SJSA1 (cell line): ENCODE data around the gene FNDC10. TPM values are rescaled to one million over a fixed set of nuclear protein-coding genes. Genes with fewer than 3 reads are reported as not detected.

Source experiments
- DNase-seq, 2 experiments: peaks; one replicate each; pipeline ENCODE4 v3.0.0-alpha.2; 2015 to 2020; ENCODE audit warnings: low spot score in 2 of 2, low read depth in 1 of 2
- H3K27ac ChIP-seq: fragments of 250-450 bp; sonication (Bioruptor Pico); 2 replicates; pipeline ENCODE4 v1.5.1; 2020; ENCODE audit warnings: mild to moderate bottlenecking, moderate library complexity
- H3K27me3 ChIP-seq: fragments of 250-450 bp; sonication (Bioruptor Pico); replicated peaks from 2 replicates; pipeline ENCODE4 v1.5.1; 2020; ENCODE audit warnings: mild to moderate bottlenecking, moderate library complexity
- H3K36me3 ChIP-seq: fragments of 250-450 bp; sonication (Bioruptor Pico); 2 replicates; pipeline ENCODE4 v1.5.1; 2020; ENCODE audit warnings: mild to moderate bottlenecking
- H3K4me1 ChIP-seq: fragments of 250-450 bp; sonication (Bioruptor Pico); replicated peaks from 2 replicates; pipeline ENCODE4 v1.6.1; 2021; ENCODE audit warnings: mild to moderate bottlenecking
- H3K4me3 ChIP-seq: fragments of 250-450 bp; sonication (Bioruptor Pico); 2 replicates; pipeline ENCODE4 v1.5.1; 2020; ENCODE audit warnings: mild to moderate bottlenecking
- H3K9me3 ChIP-seq: fragments of 250-450 bp; sonication (Bioruptor Pico); replicated peaks from 2 replicates; pipeline ENCODE4 v1.5.1; 2020; ENCODE audit warnings: mild to moderate bottlenecking
- total RNA-seq: library from RNA; depleted of rRNA; stranded (reverse); fragments of >200 nt; shearing (Covaris generic); gene quantifications from 2 replicates; pipeline ENCODE4 v1.2.3, GENCODE V29; 2014; rRNA removed

FNDC10 gene
- total RNA-seq, 1 experiment from 2014 or later: 0.76 TPM

DNA sequence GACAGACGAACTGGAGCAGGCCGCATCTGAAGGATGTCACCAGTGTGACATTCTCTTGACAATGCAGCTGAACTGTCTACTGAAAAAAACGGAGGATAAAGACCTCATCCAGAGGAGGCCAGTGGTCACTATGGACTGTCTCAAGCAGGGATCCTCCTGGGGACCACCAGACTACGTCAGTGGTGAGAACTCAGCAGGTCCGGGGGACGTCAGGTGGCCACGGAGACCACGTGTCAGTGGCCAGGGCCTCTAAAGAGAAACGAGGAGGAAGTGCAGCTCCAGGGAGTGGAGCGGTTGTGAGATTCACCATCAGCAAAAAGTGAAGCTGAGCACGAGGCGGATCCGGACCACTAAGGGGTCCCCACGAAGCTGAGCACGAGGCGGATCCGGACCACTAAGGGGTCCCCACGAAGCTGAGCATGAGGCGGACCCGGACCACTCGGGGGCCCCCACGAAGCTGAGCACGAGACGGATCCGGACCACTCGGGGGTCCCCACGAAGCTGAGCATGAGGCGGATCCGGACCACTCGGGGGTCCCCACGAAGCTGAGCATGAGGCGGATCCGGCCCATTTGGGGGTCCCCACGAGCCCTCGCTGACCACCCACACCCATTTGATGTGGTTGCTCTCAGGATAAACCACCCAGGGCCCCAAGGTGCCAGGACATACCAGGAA, 46.0 kb downstream of the FNDC10 start:
- no peak for DNase-seq
- H3K36me3 ChIP-seq: peaks cover 27% of the 10 kb centered on the region

DNA sequence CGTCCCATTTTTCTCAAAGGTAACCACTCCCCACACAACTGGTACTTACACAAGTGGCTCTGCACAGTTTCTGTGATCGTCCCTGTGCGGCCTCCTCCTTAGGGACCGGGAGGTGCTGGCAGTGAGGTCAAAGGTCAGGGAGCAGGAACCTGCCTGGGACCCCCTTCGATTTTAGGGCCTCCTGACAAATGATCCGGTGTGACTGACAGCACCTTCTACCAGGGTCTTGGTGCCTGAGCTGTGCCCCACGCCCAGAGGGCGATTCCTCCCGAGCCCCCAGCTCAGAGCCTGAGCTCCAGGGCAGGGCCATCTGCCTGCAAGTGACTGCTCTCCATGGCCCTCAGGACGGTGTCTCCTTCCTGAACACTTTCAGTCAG, 47.7 kb downstream of the FNDC10 start:
- Histone ChIP-seq H3K4me1 (peaks cover 26% of the 10 kb centered on the region), H3K27ac (no peak overlapping the region), H3K9me3 (no peaks in the 10 kb centered on the region), H3K36me3 (peaks cover 21% of the 10 kb centered on the region), H3K4me3 (no peak overlapping the region), H3K27me3 (no peaks in the 10 kb centered on the region)
- DNase-seq: no peak

More for the DNA sequence above, 46.0 kb downstream of the FNDC10 start:
- Histone ChIP-seq H3K27me3 (no peaks in the 10 kb centered on the region), H3K27ac (no peak overlapping the region), H3K4me3 (no peak overlapping the region), H3K9me3 (no peaks in the 10 kb centered on the region), H3K4me1 (peaks cover 26% of the 10 kb centered on the region)

- H3K27ac ChIP-seq: no peak overlapping the region
- no peaks in the 10 kb centered on the region for H3K27me3 ChIP-seq
- no peaks in the 10 kb centered on the region for H3K9me3 ChIP-seq
- peaks cover 19% of the 10 kb centered on the region for H3K36me3 ChIP-seq
- H3K4me1 ChIP-seq: peaks cover 26% of the 10 kb centered on the region
- no peak overlapping the region for H3K4me3 ChIP-seq
- DNase-seq: peak in 1 of 2 experiments; percentile 43
Measured at GRCh38 chr1:1551524-1552262, 48.2 kb downstream of the FNDC10 start.

GRCh38 chr1:1550591-1551432, 49.1 kb downstream of the FNDC10 start:
- Histone ChIP-seq H3K27ac (no peak overlapping the region), H3K27me3 (no peaks in the 10 kb centered on the region), H3K36me3 (peaks cover 24% of the 10 kb centered on the region), H3K4me1 (peaks cover 26% of the 10 kb centered on the region), H3K4me3 (no peak overlapping the region), H3K9me3 (no peaks in the 10 kb centered on the region)
- peak; percentile 58 to 63 for DNase-seq

GRCh38 chr1:1550087-1550486, 49.8 kb downstream of the FNDC10 start:
- peaks cover 23% of the 10 kb centered on the region for H3K36me3 ChIP-seq
- no peaks in the 10 kb centered on the region for H3K9me3 ChIP-seq
- no peaks in the 10 kb centered on the region for H3K27me3 ChIP-seq
- no peak for DNase-seq
- no peak overlapping the region for H3K4me3 ChIP-seq
- no peak overlapping the region for H3K27ac ChIP-seq
- peaks cover 21% of the 10 kb centered on the region for H3K4me1 ChIP-seq

- no peak overlapping the region for H3K4me3 ChIP-seq
- DNase-seq: no peak
- no peaks in the 10 kb centered on the region for H3K9me3 ChIP-seq
- peaks cover 13% of the 10 kb centered on the region for H3K4me1 ChIP-seq
- no peaks in the 10 kb centered on the region for H3K27me3 ChIP-seq
- H3K36me3 ChIP-seq: peaks cover 33% of the 10 kb centered on the region
- H3K27ac ChIP-seq: no peak overlapping the region
Measured at GRCh38 chr1:1548591-1548990, 51.3 kb downstream of the FNDC10 start.

Other genes with a start within 250 kb of the FNDC10 start
- 192 and 224 TPM in 2 replicates for gene MXRA8, start 241.6 kb downstream of the FNDC10 start, total RNA-seq
- 180 and 360 TPM in 2 replicates for gene AURKAIP1, start 224.9 kb downstream of the FNDC10 start, total RNA-seq
- 69.4 and 79.0 TPM in 2 replicates for gene CCNL2, start 200.8 kb downstream of the FNDC10 start, total RNA-seq
- 184 and 203 TPM in 2 replicates for gene MRPL20, start 192.8 kb downstream of the FNDC10 start, total RNA-seq
- not detected in 2 replicates for gene ANKRD65, start 178.9 kb downstream of the FNDC10 start, total RNA-seq
- 0.31 and 1.0 TPM in 2 replicates for gene VWA1, start 164.4 kb downstream of the FNDC10 start, total RNA-seq
- gene ATAD3C, start 150.4 kb downstream of the FNDC10 start, total RNA-seq: not detected in 2 replicates
- gene ATAD3B, start 128.4 kb downstream of the FNDC10 start, total RNA-seq: 24.0 and 33.8 TPM in 2 replicates
- 32.7 and 51.6 TPM in 2 replicates for gene ATAD3A, start 88.0 kb downstream of the FNDC10 start, total RNA-seq
- 0.31 and 0.47 TPM in 2 replicates for gene TMEM240, start 59.5 kb downstream of the FNDC10 start, total RNA-seq
- gene SSU72, start 25.3 kb downstream of the FNDC10 start, total RNA-seq: 57.2 and 58.6 TPM in 2 replicates
- 34.4 and 44.8 TPM in 2 replicates for gene MIB2, start 15.4 kb upstream of the FNDC10 start, total RNA-seq
- 0.79 and 4.6 TPM in 2 replicates for gene MMP23B, start 32.0 kb upstream of the FNDC10 start, total RNA-seq
- gene CDK11B, start 58.9 kb upstream of the FNDC10 start, total RNA-seq: 14.8 and 23.8 TPM in 2 replicates
- gene SLC35E2B, start 92.7 kb upstream of the FNDC10 start, total RNA-seq: 8.9 and 13.1 TPM in 2 replicates
- gene CDK11A, start 124.2 kb upstream of the FNDC10 start, total RNA-seq: 11.8 and 22.6 TPM in 2 replicates
- gene NADK, start 178.3 kb upstream of the FNDC10 start, total RNA-seq: 50.4 and 62.1 TPM in 2 replicates